CD4-positive, CD25-positive, alpha-beta regulatory T cell (primary cell): ENCODE measurements around the gene ZNF280A. TPM values are rescaled to one million over a fixed set of nuclear protein-coding genes. Genes with fewer than 3 reads are reported as not detected.
"Not testable (repeated sequence)": the region's sequence is repeated elsewhere in the genome, so short reads cannot be mapped to it uniquely, and the experiment has no call there.

Source experiments
- ATAC-seq, 2 donors: fragments of 150-1000 bp; cut with Tn5 transposase; one replicate each; pipeline ENCODE4 v1.10.0; 2021; ENCODE audit warnings: low read depth in 2 of 2, moderate number of reproducible peaks in 2 of 2, moderate library complexity in 1 of 2
- DNase-seq, 3 donors: peaks; one replicate each; pipeline versions ENCODE4 v3.0.0 to v3.0.0-alpha.2; 2012 to 2022; ENCODE audit warnings: mixed read lengths in 1 of 3
- H3K27ac ChIP-seq: one replicate; pipeline ENCODE4 v1.7.0; 2013; ENCODE audit warnings: mild to moderate bottlenecking, low read length; ENCODE audit not compliant: insufficient read depth, poor library complexity, severe bottlenecking
- H3K27me3 ChIP-seq: one replicate; pipeline ENCODE4 v1.7.0; 2013; ENCODE audit warnings: low read length; ENCODE audit not compliant: control insufficient read depth, insufficient read depth
- H3K36me3 ChIP-seq: one replicate; pipeline ENCODE4 v1.7.0; 2013; ENCODE audit warnings: mild to moderate bottlenecking, low read length, moderate library complexity; ENCODE audit not compliant: control insufficient read depth, insufficient read depth
- H3K4me1 ChIP-seq: 2 replicates; pipeline ENCODE4 v1.7.0; 2013; ENCODE audit warnings: mild to moderate bottlenecking, low read length; ENCODE audit not compliant: insufficient read depth, control insufficient read depth, poor library complexity, severe bottlenecking
- H3K4me3 ChIP-seq: one replicate; pipeline ENCODE4 v1.7.0; 2013; ENCODE audit warnings: low read depth, mild to moderate bottlenecking, low read length, moderate library complexity
- H3K9me3 ChIP-seq, 2 experiments: 1 replicate in 1 of 2; 2 replicates in 1 of 2; pipeline ENCODE4 v1.7.0; 2013; ENCODE audit warnings: low read length in 2 of 2, mild to moderate bottlenecking in 1 of 2, moderate library complexity in 1 of 2; ENCODE audit not compliant: control insufficient read depth in 2 of 2
- H3K27ac Mint-ChIP-seq, 3 donors: one replicate each; pipeline ENCODE4 v1.8.0; 2020 to 2022; ENCODE audit warnings: mild to moderate bottlenecking in 3 of 3, mixed read lengths in 3 of 3, moderate library complexity in 2 of 3
- H3K27me3 Mint-ChIP-seq: one replicate; pipeline ENCODE4 v1.8.0; 2022; ENCODE audit warnings: mild to moderate bottlenecking, mixed read lengths
- H3K36me3 Mint-ChIP-seq: one replicate; pipeline ENCODE4 v1.8.0; 2020; ENCODE audit warnings: mixed read lengths
- H3K4me1 Mint-ChIP-seq, 4 donors: one replicate each; pipeline ENCODE4 v1.8.0; 2020 to 2022; ENCODE audit warnings: mixed read lengths in 4 of 4, mild to moderate bottlenecking in 1 of 4
- H3K4me3 Mint-ChIP-seq, 4 donors: one replicate each; pipeline ENCODE4 v1.8.0; 2020 to 2022; ENCODE audit warnings: mild to moderate bottlenecking in 4 of 4, mixed read lengths in 4 of 4, moderate library complexity in 3 of 4
- H3K9me3 Mint-ChIP-seq, 7 donors: one replicate each; pipeline ENCODE4 v1.8.0; 2020 to 2022; ENCODE audit warnings: mixed read lengths in 7 of 7, mild to moderate bottlenecking in 3 of 7, moderate library complexity in 2 of 7
- polyA plus RNA-seq, 4 donors: library from polyadenylated mRNA; unstranded; fragments of 300-500 nt; fragmentation: Illumina TruSeq; gene quantifications; one replicate each; pipeline ENCODE4 v1.2.3, GENCODE V29; 2021
- total RNA-seq: library from RNA; stranded (reverse); gene quantifications from one replicate; pipeline ENCODE4 v1.2.3, GENCODE V29; 2022

The ZNF280A gene
- total and polyA plus RNA-seq, 5 donors from 2014 or later = not detected

DNA sequence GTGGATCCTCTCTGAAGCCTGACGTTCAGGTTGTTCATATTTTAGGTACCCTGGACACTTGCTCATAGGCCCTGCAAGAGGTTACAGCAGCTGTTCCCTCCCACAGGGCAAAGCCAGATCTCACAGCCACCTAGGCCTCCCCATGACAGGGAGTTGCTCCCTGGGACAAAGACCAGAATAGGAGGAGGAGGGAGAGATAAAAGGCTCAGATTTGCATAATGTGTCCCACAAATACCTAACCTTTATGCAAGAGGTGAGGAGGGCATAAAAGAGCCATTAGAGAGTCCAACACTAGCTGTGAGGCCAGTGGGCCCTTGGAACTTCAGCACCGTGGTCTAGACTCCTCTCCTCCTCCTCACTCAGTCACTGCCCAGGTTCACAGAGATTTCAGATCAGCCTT lies 45.3 kb downstream of the ZNF280A start:
- Mint-ChIP-seq H3K9me3 (peaks cover 0 to 4% (median under 1%) of the 10 kb centered on the region in 7 donors), H3K36me3 (no peaks in the 10 kb centered on the region), H3K4me1 (no peaks in the 10 kb centered on the region), H3K27ac (no peak overlapping the region), H3K4me3 (no peak overlapping the region), H3K27me3 (peaks cover 14% of the 10 kb centered on the region)
- ATAC-seq = no peak
- DNase-seq = no peak
- peaks cover 0 to 2% of the 10 kb centered on the region in 2 experiments for H3K9me3 ChIP-seq
- no peak overlapping the region for H3K4me3 ChIP-seq
- no peaks in the 10 kb centered on the region for H3K4me1 ChIP-seq
- no peak overlapping the region for H3K27ac ChIP-seq
- peaks cover 4% of the 10 kb centered on the region for H3K27me3 ChIP-seq
- no peaks in the 10 kb centered on the region for H3K36me3 ChIP-seq

DNA sequence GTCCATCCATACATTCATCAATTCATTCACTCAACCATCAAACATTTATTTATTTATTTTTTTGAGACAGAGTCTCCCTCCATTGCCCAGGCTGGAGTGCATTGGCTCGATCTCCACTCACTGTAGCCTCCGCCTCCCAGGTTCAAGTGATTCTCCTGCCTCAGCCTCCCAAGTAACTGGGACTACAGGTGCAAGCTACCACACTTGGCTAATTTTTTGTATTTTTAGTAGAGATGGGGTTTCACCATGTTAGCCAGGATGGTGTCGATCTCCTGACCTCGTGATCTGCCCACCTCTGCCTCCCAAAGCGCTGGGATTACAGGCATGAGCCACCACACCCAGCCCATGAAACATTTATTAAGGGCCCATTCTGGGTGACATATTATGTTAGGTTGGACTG lies 49.0 kb downstream of the ZNF280A start:
- not testable (repeated sequence) for ATAC-seq, H3K27ac Mint-ChIP-seq, H3K4me1 ChIP-seq, H3K36me3 Mint-ChIP-seq, H3K4me1 Mint-ChIP-seq, H3K27me3 ChIP-seq, H3K9me3 ChIP-seq, H3K36me3 ChIP-seq, H3K27ac ChIP-seq, H3K4me3 ChIP-seq, DNase-seq, H3K4me3 Mint-ChIP-seq
- Mint-ChIP-seq H3K27me3 (peaks cover 17% of the 10 kb centered on the region), H3K9me3 (peaks cover 0 to 22% (median 3%) of the 10 kb centered on the region in 7 donors)

DNA sequence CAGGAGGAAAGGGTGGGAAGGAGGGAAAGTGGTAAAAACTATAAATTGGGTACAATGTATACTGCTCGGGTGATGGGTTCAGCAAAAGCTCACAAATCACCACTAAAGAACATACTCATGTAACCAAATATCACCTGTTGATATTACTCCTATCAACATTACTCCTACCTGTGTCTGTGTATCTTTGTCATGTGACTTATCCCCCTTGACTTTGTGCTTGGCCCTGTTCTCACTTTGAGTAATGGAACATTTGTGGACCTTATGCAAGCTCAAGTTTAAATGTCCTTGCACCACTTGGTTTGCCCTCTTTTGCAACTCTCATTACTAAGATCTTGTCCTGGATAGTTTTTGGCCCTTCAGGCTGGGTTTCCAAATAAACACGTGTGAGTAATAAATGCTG lies 50.5 kb downstream of the ZNF280A start:
- DNase-seq = no peak
- no peaks in the 10 kb centered on the region for H3K36me3 Mint-ChIP-seq

DNA sequence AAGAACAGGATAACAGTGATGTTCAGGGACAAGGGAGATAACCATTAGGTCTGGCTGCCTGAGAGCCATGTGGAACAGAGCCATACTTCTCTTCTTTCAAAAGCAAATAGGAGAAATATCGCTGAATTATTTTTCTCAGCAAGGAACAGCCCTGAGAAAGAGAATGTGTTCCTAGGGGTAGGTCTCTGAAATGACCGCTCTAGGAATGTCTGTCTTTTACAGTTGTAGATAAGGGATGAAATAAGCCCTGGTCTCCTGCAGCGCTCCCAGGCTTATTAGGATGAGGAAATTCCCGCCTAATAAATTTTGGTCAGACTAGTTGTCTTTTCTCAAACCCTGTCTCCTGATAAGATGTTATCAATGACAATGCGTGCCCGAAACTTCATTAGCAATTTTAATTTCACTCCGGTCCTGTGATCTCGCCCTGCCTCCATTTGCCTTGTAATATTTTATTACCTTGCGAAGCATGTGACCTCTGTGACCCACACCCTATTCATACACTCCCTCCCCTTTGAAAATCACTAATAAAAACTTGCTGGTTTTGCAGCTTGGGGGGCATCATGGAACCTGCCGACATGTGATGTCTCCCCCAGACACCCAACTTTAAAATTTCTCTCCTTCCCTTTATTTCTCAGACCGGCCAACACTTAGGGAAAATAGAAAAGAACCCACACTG lies 51.1 kb downstream of the ZNF280A start:
- not testable (repeated sequence) for H3K27ac Mint-ChIP-seq, H3K4me1 ChIP-seq, H3K4me3 ChIP-seq, H3K36me3 Mint-ChIP-seq, H3K27me3 ChIP-seq, H3K9me3 ChIP-seq, DNase-seq, H3K36me3 ChIP-seq, H3K4me1 Mint-ChIP-seq, ATAC-seq, H3K4me3 Mint-ChIP-seq, H3K27ac ChIP-seq
- peaks cover 0 to 22% (median 3%) of the 10 kb centered on the region in 7 donors for H3K9me3 Mint-ChIP-seq
- peaks cover 18% of the 10 kb centered on the region for H3K27me3 Mint-ChIP-seq

More for the DNA sequence above, 50.5 kb downstream of the ZNF280A start:
- H3K4me1 Mint-ChIP-seq = no peaks in the 10 kb centered on the region
- Histone ChIP-seq H3K27ac (no peak overlapping the region), H3K4me3 (no peak overlapping the region), H3K27me3 (peaks cover 6% of the 10 kb centered on the region), H3K4me1 (no peaks in the 10 kb centered on the region), H3K9me3 (peaks cover 5 to 9% of the 10 kb centered on the region in 2 experiments), H3K36me3 (no peaks in the 10 kb centered on the region)
- ATAC-seq = no peak
- H3K27me3 Mint-ChIP-seq = peaks cover 17% of the 10 kb centered on the region
- H3K27ac Mint-ChIP-seq = no peak overlapping the region
- H3K9me3 Mint-ChIP-seq = peaks cover 0 to 22% (median 3%) of the 10 kb centered on the region in 7 donors
- no peak overlapping the region for H3K4me3 Mint-ChIP-seq

DNA sequence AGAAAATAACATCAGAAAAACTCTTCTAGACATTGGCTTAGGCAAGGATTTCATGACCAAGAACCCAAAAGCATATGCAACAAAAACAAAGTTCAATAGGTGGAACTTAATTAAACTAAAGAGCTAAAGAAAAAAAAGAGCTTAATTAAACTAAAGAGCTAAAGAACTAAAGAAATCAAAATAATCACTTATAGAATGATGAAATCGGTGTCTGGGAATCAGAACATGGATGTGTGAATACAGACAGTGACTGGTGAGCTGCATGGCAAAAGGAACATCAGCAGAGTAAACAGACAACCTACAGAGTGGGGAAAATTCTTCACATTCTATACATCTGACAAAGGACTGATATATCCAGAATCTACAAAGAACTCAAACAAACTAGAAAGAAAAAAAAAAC lies 53.0 kb downstream of the ZNF280A start:
- H3K27ac ChIP-seq = no peak overlapping the region
- H3K27ac Mint-ChIP-seq = no peak overlapping the region
- H3K36me3 ChIP-seq = no peaks in the 10 kb centered on the region
- no peak overlapping the region for H3K4me3 ChIP-seq
- peaks cover 22% of the 10 kb centered on the region for H3K27me3 Mint-ChIP-seq
- H3K9me3 ChIP-seq = peaks cover 5 to 9% of the 10 kb centered on the region in 2 experiments
- H3K36me3 Mint-ChIP-seq = no peaks in the 10 kb centered on the region
- no peak for DNase-seq
- peaks cover 9% of the 10 kb centered on the region for H3K27me3 ChIP-seq
- no peak for ATAC-seq
- no peaks in the 10 kb centered on the region for H3K4me1 ChIP-seq
- peaks cover 0 to 22% (median 3%) of the 10 kb centered on the region in 7 donors for H3K9me3 Mint-ChIP-seq
- no peak overlapping the region for H3K4me3 Mint-ChIP-seq
- no peaks in the 10 kb centered on the region for H3K4me1 Mint-ChIP-seq

DNA sequence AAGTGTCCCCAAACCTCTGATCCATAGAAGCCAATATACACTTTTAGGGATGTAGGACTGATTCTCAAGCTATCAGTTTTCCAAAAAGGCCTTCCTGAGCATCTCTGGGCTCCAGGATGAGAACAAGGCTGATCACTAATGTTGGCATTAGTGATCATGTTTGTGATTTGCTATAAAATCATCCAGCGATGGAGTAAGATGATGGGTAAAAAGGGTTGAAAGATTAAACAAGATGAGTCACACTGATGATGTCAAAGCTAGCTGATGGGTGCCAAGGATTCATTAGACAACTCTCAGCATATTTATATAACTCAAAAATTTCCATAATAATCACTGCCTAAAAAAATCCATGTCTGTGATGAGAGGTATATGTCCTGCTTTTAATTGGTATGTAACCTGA lies 54.3 kb downstream of the ZNF280A start:
- H3K27me3 Mint-ChIP-seq = peaks cover 32% of the 10 kb centered on the region
- H3K27me3 ChIP-seq = peaks cover 6% of the 10 kb centered on the region

DNA sequence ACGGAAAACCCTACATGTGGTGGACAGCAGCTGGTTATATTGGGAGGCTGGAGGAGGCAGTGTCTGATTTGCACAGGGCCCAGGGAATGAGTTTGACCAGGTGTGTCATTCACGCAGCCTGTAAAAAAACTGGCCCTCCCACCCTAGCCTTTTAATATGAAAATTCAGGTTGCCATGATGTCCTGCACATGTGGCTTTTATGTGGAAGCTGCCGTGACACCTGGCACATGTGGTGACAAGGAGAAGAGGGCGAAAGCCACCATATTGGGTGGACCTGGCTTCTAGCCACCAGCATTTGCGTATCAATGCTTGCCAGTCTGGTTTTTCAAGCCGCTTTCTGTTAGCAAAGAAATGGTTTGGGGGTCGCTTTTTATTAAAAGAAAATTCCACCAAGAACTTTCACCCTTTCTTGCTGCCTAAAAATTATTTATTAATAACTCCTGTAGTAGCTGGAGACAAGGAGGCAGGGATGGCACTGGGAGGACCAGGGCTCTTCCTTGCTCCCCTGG lies 54.9 kb downstream of the ZNF280A start:
- H3K4me3 Mint-ChIP-seq = no peak overlapping the region
- Histone ChIP-seq H3K27ac (no peak overlapping the region), H3K27me3 (peaks cover 7% of the 10 kb centered on the region), H3K9me3 (peaks cover 9 to 11% of the 10 kb centered on the region in 2 experiments), H3K4me1 (no peaks in the 10 kb centered on the region), H3K36me3 (no peaks in the 10 kb centered on the region), H3K4me3 (no peak overlapping the region)
- H3K27ac Mint-ChIP-seq = no peak overlapping the region
- H3K9me3 Mint-ChIP-seq = peaks cover 0 to 26% (median 5%) of the 10 kb centered on the region in 7 donors
- ATAC-seq (no peak), DNase-seq (no peak)
- peaks cover 37% of the 10 kb centered on the region for H3K27me3 Mint-ChIP-seq
- no peaks in the 10 kb centered on the region for H3K4me1 Mint-ChIP-seq
- H3K36me3 Mint-ChIP-seq = no peaks in the 10 kb centered on the region

More for the DNA sequence above, 54.3 kb downstream of the ZNF280A start:
- Histone ChIP-seq H3K36me3 (no peaks in the 10 kb centered on the region), H3K4me1 (no peaks in the 10 kb centered on the region), H3K4me3 (no peak overlapping the region), H3K27ac (no peak overlapping the region), H3K9me3 (peaks cover 5 to 9% of the 10 kb centered on the region in 2 experiments)
- Mint-ChIP-seq H3K4me1 (no peaks in the 10 kb centered on the region), H3K4me3 (no peak overlapping the region), H3K9me3 (peaks cover 0 to 22% (median 5%) of the 10 kb centered on the region in 7 donors), H3K27ac (no peak overlapping the region), H3K36me3 (no peaks in the 10 kb centered on the region)
- DNase-seq (no peak), ATAC-seq (no peak)

DNA sequence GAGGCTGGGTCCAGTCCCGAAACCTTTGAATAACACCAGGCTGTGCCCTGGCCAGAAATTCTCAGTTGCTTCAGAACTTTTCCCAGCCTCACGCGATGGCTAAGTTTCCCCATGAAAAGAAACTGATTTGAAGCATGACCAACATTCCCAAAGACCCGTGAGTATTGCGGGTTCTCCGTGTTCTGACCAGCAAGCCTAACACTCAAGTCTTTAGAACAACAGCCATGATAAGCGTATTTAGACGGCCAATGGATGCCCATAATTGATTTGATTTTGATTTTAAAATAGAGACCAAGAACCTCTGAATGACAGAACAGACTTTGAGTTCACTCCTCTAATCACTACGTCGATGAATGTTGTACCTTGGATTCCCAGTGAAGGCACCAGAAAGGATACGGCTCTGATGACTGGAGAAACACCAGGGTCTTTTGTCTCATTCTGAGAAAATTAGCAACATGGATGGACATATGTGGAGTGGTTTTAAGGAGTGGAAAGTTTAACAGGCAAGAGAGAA lies 55.5 kb downstream of the ZNF280A start:
- peaks cover 0 to 26% (median under 1%) of the 10 kb centered on the region in 7 donors for H3K9me3 Mint-ChIP-seq
- H3K36me3 Mint-ChIP-seq = no peaks in the 10 kb centered on the region
- H3K27ac Mint-ChIP-seq = no peak overlapping the region
- H3K9me3 ChIP-seq = peaks cover 11 to 17% of the 10 kb centered on the region in 2 experiments
- H3K4me3 ChIP-seq = no peak overlapping the region
- H3K4me3 Mint-ChIP-seq = no peak overlapping the region
- ATAC-seq (no peak), DNase-seq (no peak)
- H3K4me1 Mint-ChIP-seq = no peaks in the 10 kb centered on the region
- H3K36me3 ChIP-seq = no peaks in the 10 kb centered on the region
- peaks cover 37% of the 10 kb centered on the region for H3K27me3 Mint-ChIP-seq
- peaks cover 7% of the 10 kb centered on the region for H3K27me3 ChIP-seq
- H3K27ac ChIP-seq = no peak overlapping the region
- H3K4me1 ChIP-seq = no peaks in the 10 kb centered on the region
